HepG2 (cell line): ENCODE data around the gene ENO1. TPM values are rescaled to one million over a fixed set of nuclear protein-coding genes. Genes with fewer than 3 reads are reported as not detected.
A peak's percentile ranks its signal among the peaks of the same experiment; 100 is the strongest.

Source experiments
- CBFB ChIP-seq: sonication (generic); formaldehyde crosslinking; IDR thresholded peaks from 2 replicates; pipeline ENCODE4 v1.4.0; 2020; ENCODE audit warnings: missing genetic modification reagents
- HOXA5 ChIP-seq: sonication (generic); formaldehyde crosslinking; IDR thresholded peaks from 2 replicates; pipeline ENCODE4 v1.4.0; 2020; ENCODE audit warnings: missing genetic modification reagents
- KAT8 ChIP-seq: IDR thresholded peaks from 2 replicates; pipeline ENCODE4 v1.6.1; 2016; ENCODE audit warnings: missing genetic modification reagents, missing compliant biosample characterization
- KLF9 ChIP-seq: IDR thresholded peaks from 2 replicates; pipeline ENCODE4 v1.6.1; 2016; ENCODE audit warnings: low read depth
- NCOA2 ChIP-seq: sonication (generic); formaldehyde crosslinking; IDR thresholded peaks from 2 replicates; pipeline ENCODE4 v1.8.0; 2022; ENCODE audit warnings: inconsistent platforms
- PPARG ChIP-seq: conservative IDR thresholded peaks from 2 replicates; pipeline ENCODE4 v1.6.1; 2016; ENCODE audit warnings: missing biosample characterization, missing genetic modification reagents
- SIN3A ChIP-seq: IDR thresholded peaks from 2 replicates; pipeline ENCODE4 v1.6.1; 2011; ENCODE audit warnings: low read depth, mild to moderate bottlenecking, control low read depth, low read length, borderline replicate concordance
- SMAD3 ChIP-seq: sonication (generic); formaldehyde crosslinking; IDR thresholded peaks from 2 replicates; pipeline ENCODE4 v1.4.0; 2020; ENCODE audit warnings: missing genetic modification reagents
- SRF ChIP-seq: IDR thresholded peaks from 2 replicates; pipeline ENCODE4 v1.6.1; 2011; ENCODE audit warnings: mild to moderate bottlenecking, low read depth, low read length, moderate library complexity
- TAF1 ChIP-seq: sonication (generic); formaldehyde crosslinking; IDR thresholded peaks from 2 replicates; pipeline ENCODE4 v1.4.0; 2020; ENCODE audit warnings: missing genetic modification reagents
- ZBTB42 ChIP-seq: sonication (generic); formaldehyde crosslinking; IDR thresholded peaks from 2 replicates; pipeline ENCODE4 v1.5.0; 2020; ENCODE audit warnings: mild to moderate bottlenecking, missing genetic modification reagents
- ZBTB7B ChIP-seq: sonication (generic); formaldehyde crosslinking; IDR thresholded peaks from 2 replicates; pipeline ENCODE4 v1.4.0; 2020; ENCODE audit warnings: missing genetic modification reagents
- ZNF180 ChIP-seq: sonication (generic); formaldehyde crosslinking; IDR thresholded peaks from 2 replicates; pipeline ENCODE4 v1.4.0; 2020; ENCODE audit warnings: low read depth, missing genetic modification reagents, borderline replicate concordance
- ZNF326 ChIP-seq: sonication (generic); formaldehyde crosslinking; IDR thresholded peaks from 2 replicates; pipeline ENCODE4 v1.4.0; 2020; ENCODE audit warnings: missing genetic modification reagents, borderline replicate concordance
- ZNF605 ChIP-seq: sonication (generic); formaldehyde crosslinking; IDR thresholded peaks from 2 replicates; pipeline ENCODE4 v1.8.0; 2022; ENCODE audit warnings: mild to moderate bottlenecking, missing genetic modification reagents
- ZNF652 ChIP-seq: IDR thresholded peaks from 2 replicates; pipeline ENCODE4 v1.6.1; 2016; ENCODE audit warnings: low read depth, borderline replicate concordance
- polyA plus RNA-seq, 8 experiments: library from polyadenylated mRNA; depleted of rRNA in 3 of 8; stranded (reverse) in 7 of 8; unstranded in 1 of 8; fragments of >200 nt; fragmentation: Illumina TruSeq in 4 of 8; extraction: Trizol in 4 of 8; gene quantifications; 2 replicates each; pipeline versions ENCODE4 v1.2.1 to v1.2.3, GENCODE V29; 2011 to 2016; ENCODE audit warnings: low read depth in 4 of 8, missing spikeins in 1 of 8, mixed read lengths in 1 of 8; ENCODE audit not compliant: insufficient read depth in 1 of 8
- total RNA-seq, 5 experiments: library from RNA; depleted of rRNA; stranded (reverse); fragments of >200 nt; fragmentation: Illumina TruSeq; extraction: Trizol; gene quantifications; 2 replicates each; pipeline ENCODE4 v1.2.3, GENCODE V29; 2016; ENCODE audit warnings: low read depth in 1 of 5
- TF ChIP-seq, protein P1 (sequence below): sonication (generic); formaldehyde crosslinking; IDR thresholded peaks from 2 replicates; pipeline ENCODE4 v1.4.0; 2020; ENCODE audit warnings: missing genetic modification reagents
- TF ChIP-seq, protein P2 (sequence below): sonication (generic); formaldehyde crosslinking; IDR thresholded peaks from 2 replicates; pipeline ENCODE4 v1.4.0; 2020; ENCODE audit warnings: missing genetic modification reagents
- TF ChIP-seq, protein P3 (sequence below): sonication (generic); formaldehyde crosslinking; IDR thresholded peaks from 2 replicates; pipeline ENCODE4 v1.4.0; 2020; ENCODE audit warnings: missing genetic modification reagents
- TF ChIP-seq, protein P4 (sequence below): IDR thresholded peaks from 2 replicates; pipeline ENCODE4 v1.6.1; 2016; ENCODE audit warnings: mild to moderate bottlenecking
- TF ChIP-seq, protein P5 (sequence below): sonication (generic); IDR thresholded peaks from 2 replicates; pipeline ENCODE4 v1.6.1; 2016; ENCODE audit warnings: low read depth, borderline replicate concordance
- TF ChIP-seq, protein P6 (sequence below): sonication (generic); formaldehyde crosslinking; IDR thresholded peaks from 2 replicates; pipeline ENCODE4 v1.8.0; 2022; ENCODE audit warnings: missing genetic modification reagents, low read depth, mild to moderate bottlenecking, borderline replicate concordance

Gene ENO1
- total and polyA plus RNA-seq, 2 of the 13 experiments (the other 11 are each of a cell fraction or from before 2014, with no cell fraction given) = 1,559 to 3,103 TPM

DNA sequence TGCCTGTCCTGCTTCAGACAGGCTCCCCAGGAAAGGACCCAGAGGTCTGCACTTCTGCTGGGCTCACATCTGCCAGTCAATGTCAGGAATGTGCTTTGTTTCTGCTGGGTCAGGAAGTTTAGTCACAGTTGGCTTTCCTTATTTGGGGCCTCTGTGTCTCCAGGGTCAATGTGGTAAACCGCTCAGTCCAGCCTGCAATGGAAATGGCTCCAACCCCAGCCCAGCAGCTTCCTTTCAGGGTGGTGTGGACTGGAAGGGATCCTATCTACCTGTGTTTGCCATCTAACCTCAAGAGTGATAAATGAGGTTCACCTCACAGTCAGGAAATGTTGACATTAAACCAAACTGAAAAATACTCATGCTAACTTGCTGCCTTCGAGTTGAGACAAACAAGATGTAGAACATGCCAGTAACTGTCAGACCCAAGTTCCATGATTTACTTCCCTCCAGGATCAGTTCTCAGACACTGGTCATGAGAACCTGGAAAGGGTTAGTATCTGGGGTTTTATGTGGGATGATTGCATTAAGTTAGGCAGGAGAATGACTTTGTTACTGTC, 20.3 kb downstream of the ENO1 start (continued):
- TF ChIP-seq, protein P1, sequence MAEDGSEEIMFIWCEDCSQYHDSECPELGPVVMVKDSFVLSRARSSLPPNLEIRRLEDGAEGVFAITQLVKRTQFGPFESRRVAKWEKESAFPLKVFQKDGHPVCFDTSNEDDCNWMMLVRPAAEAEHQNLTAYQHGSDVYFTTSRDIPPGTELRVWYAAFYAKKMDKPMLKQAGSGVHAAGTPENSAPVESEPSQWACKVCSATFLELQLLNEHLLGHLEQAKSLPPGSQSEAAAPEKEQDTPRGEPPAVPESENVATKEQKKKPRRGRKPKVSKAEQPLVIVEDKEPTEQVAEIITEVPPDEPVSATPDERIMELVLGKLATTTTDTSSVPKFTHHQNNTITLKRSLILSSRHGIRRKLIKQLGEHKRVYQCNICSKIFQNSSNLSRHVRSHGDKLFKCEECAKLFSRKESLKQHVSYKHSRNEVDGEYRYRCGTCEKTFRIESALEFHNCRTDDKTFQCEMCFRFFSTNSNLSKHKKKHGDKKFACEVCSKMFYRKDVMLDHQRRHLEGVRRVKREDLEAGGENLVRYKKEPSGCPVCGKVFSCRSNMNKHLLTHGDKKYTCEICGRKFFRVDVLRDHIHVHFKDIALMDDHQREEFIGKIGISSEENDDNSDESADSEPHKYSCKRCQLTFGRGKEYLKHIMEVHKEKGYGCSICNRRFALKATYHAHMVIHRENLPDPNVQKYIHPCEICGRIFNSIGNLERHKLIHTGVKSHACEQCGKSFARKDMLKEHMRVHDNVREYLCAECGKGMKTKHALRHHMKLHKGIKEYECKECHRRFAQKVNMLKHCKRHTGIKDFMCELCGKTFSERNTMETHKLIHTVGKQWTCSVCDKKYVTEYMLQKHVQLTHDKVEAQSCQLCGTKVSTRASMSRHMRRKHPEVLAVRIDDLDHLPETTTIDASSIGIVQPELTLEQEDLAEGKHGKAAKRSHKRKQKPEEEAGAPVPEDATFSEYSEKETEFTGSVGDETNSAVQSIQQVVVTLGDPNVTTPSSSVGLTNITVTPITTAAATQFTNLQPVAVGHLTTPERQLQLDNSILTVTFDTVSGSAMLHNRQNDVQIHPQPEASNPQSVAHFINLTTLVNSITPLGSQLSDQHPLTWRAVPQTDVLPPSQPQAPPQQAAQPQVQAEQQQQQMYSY (CRISPR knock-in tag) = peak; percentile 92
- TF ChIP-seq SMAD3 (no peak), ZNF180 (CRISPR knock-in tag) (no peak), TAF1 (CRISPR knock-in tag) (no peak; the same call in 1 of the 2 replicates), PPARG (CRISPR knock-in tag) (no peak), ZBTB42 (CRISPR knock-in tag) (no peak), ZBTB7B (peak; percentile 25; the same call in 1 of the 2 replicates), SIN3A (no peak), CBFB (CRISPR knock-in tag) (0 out of 2 replicates have a peak, but pooled peaks have one; percentile 68), NCOA2 (CRISPR knock-in tag) (peak; percentile 56; the same call in 1 of the 2 replicates), ZNF652 (CRISPR knock-in tag) (no peak), KLF9 (no peak), SRF (peak; percentile 86; the same call in 1 of the 2 replicates), ZNF326 (CRISPR knock-in tag) (0 out of 2 replicates have a peak, but pooled peaks have one; percentile 68), ZNF605 (no peak), HOXA5 (CRISPR knock-in tag) (no peak), KAT8 (CRISPR knock-in tag) (no peak)
- TF ChIP-seq, protein P2, sequence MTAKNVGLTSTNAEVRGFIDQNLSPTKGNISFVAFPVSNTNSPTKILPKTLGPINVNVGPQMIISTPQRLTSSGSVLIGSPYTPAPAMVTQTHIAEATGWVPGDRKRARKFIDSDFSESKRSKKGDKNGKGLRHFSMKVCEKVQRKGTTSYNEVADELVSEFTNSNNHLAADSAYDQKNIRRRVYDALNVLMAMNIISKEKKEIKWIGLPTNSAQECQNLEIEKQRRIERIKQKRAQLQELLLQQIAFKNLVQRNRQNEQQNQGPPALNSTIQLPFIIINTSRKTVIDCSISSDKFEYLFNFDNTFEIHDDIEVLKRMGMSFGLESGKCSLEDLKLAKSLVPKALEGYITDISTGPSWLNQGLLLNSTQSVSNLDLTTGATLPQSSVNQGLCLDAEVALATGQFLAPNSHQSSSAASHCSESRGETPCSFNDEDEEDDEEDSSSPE (CRISPR knock-in tag) = 0 out of 2 replicates have a peak, but pooled peaks have one; percentile 21
- TF ChIP-seq, protein P3, sequence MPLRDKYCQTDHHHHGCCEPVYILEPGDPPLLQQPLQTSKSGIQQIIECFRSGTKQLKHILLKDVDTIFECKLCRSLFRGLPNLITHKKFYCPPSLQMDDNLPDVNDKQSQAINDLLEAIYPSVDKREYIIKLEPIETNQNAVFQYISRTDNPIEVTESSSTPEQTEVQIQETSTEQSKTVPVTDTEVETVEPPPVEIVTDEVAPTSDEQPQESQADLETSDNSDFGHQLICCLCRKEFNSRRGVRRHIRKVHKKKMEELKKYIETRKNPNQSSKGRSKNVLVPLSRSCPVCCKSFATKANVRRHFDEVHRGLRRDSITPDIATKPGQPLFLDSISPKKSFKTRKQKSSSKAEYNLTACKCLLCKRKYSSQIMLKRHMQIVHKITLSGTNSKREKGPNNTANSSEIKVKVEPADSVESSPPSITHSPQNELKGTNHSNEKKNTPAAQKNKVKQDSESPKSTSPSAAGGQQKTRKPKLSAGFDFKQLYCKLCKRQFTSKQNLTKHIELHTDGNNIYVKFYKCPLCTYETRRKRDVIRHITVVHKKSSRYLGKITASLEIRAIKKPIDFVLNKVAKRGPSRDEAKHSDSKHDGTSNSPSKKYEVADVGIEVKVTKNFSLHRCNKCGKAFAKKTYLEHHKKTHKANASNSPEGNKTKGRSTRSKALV (CRISPR knock-in tag) = no peak
- TF ChIP-seq, protein P4, sequence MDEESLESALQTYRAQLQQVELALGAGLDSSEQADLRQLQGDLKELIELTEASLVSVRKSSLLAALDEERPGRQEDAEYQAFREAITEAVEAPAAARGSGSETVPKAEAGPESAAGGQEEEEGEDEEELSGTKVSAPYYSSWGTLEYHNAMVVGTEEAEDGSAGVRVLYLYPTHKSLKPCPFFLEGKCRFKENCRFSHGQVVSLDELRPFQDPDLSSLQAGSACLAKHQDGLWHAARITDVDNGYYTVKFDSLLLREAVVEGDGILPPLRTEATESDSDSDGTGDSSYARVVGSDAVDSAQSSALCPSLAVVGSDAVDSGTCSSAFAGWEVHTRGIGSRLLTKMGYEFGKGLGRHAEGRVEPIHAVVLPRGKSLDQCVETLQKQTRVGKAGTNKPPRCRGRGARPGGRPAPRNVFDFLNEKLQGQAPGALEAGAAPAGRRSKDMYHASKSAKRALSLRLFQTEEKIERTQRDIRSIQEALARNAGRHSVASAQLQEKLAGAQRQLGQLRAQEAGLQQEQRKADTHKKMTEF (CRISPR knock-in tag) = peak; percentile 20; the same call in 1 of the 2 replicates
- TF ChIP-seq, protein P5, sequence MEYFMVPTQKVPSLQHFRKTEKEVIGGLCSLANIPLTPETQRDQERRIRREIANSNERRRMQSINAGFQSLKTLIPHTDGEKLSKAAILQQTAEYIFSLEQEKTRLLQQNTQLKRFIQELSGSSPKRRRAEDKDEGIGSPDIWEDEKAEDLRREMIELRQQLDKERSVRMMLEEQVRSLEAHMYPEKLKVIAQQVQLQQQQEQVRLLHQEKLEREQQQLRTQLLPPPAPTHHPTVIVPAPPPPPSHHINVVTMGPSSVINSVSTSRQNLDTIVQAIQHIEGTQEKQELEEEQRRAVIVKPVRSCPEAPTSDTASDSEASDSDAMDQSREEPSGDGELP = peak; percentile 31; the same call in 1 of the 2 replicates
- TF ChIP-seq, protein P6, sequence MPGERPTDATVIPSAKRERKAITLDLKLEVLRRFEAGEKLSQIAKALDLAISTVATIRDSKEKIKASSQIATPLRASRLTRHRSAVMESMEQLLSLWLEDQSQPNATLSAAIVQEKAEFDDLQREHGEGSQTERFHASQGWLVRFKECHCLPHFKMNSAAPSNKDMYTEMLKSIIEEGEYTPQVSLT = peak; percentile 29; the same call in 1 of the 2 replicates
